IgD-negative memory B cell (primary cell): Measurements from ENCODE around the gene TCF4. TPM values are rescaled to one million over a fixed set of nuclear protein-coding genes. Genes with fewer than 3 reads are reported as not detected.

ENCODE experiments used
- H3K27ac Mint-ChIP-seq, 3 donors: one replicate each; pipeline ENCODE4 v1.8.0; 2020 to 2022; ENCODE audit warnings: mild to moderate bottlenecking in 3 of 3, mixed read lengths in 3 of 3, moderate library complexity in 1 of 3
- H3K27me3 Mint-ChIP-seq: one replicate; pipeline ENCODE4 v1.8.0; 2021; ENCODE audit warnings: mixed read lengths
- H3K36me3 Mint-ChIP-seq: one replicate; pipeline ENCODE4 v1.8.0; 2020; ENCODE audit warnings: mild to moderate bottlenecking, mixed read lengths
- H3K4me1 Mint-ChIP-seq, 3 donors: one replicate each; pipeline ENCODE4 v1.8.0; 2020 to 2022; ENCODE audit warnings: mixed read lengths in 3 of 3, mild to moderate bottlenecking in 1 of 3
- H3K4me3 Mint-ChIP-seq, 4 donors: one replicate each; pipeline ENCODE4 v1.8.0; 2020 to 2022; ENCODE audit warnings: mild to moderate bottlenecking in 4 of 4, mixed read lengths in 4 of 4, moderate library complexity in 3 of 4
- H3K9me3 Mint-ChIP-seq, 3 donors: one replicate each; pipeline ENCODE4 v1.8.0; 2020 to 2021; ENCODE audit warnings: mixed read lengths in 3 of 3, mild to moderate bottlenecking in 1 of 3
- polyA plus RNA-seq: library from polyadenylated mRNA; unstranded; fragments of 300-500 nt; fragmentation: Illumina TruSeq; gene quantifications from one replicate; pipeline ENCODE4 v1.2.3, GENCODE V29; 2021

Gene TCF4
- polyA plus RNA-seq, 1 donor from 2014 or later = 256 TPM

GRCh38 chr18:55266981-55267380 is 321.0 kb downstream of the TCF4 start:
- peak overlapping the region in 3 of 4 donors; percentile 2 to 79 (median 69) for H3K4me3 Mint-ChIP-seq
- no peaks in the 10 kb centered on the region for H3K27me3 Mint-ChIP-seq
- H3K4me1 Mint-ChIP-seq = peaks cover 56 to 70% (median 63%) of the 10 kb centered on the region in 3 donors
- peaks cover 11% of the 10 kb centered on the region for H3K36me3 Mint-ChIP-seq
- no peaks in the 10 kb centered on the region for H3K9me3 Mint-ChIP-seq
- H3K27ac Mint-ChIP-seq = peak overlapping the region; percentile 81 to 97 (median 93)

DNA sequence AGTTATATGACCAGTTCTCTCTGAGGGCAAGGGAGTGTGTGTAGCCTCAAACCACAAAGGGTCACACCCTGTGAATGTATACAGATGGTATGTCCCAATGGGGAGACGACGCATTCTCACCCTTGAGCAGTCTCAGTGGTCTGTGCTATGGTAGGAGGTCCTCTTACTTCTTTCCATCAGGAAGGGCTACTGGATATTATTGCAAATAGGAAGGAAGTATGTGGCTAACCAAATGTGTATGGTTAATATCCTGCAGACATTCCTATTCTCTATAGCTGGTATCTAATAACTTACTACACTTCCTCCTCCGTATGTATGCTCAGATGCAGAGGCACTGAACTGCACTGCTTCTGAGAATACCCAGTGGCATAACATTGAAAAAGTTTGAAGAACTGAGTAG is 322.0 kb downstream of the TCF4 start:
- no peaks in the 10 kb centered on the region for H3K9me3 Mint-ChIP-seq
- H3K27me3 Mint-ChIP-seq = no peaks in the 10 kb centered on the region
- peaks cover 9% of the 10 kb centered on the region for H3K36me3 Mint-ChIP-seq
- H3K4me3 Mint-ChIP-seq = peak overlapping the region in 3 of 4 donors; percentile 69 to 83 (median 79)
- H3K27ac Mint-ChIP-seq = peak overlapping the region; percentile 81 to 97 (median 93)
- peaks cover 53 to 64% (median 57%) of the 10 kb centered on the region in 3 donors for H3K4me1 Mint-ChIP-seq

DNA sequence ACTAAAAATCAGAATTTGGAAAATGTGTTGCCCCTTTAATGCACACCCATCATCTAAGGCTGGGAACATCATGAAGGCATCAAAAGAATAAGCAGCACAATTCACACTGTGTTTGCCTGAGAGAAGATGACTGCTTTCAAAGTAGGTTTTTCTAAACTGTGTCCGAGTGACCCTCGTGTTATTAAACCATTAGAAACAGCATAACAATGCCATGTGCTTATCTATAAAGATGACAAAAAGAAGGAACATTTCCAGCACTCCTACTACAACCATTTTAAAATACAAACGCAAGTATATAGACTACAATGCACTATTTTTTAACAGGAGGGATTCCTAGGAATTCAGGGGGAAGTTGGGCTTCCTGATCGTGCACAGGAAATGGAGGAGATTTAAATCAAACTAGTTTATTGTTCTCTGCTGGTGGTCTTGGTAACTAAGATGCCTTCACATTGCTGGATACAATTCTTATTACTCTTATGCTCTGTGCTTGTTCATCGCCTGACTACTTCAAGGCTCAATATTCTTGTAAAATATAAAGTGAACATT is 322.8 kb downstream of the TCF4 start:
- Mint-ChIP-seq H3K9me3 (no peaks in the 10 kb centered on the region), H3K27me3 (no peaks in the 10 kb centered on the region), H3K4me3 (peak overlapping the region in 3 of 4 donors; percentile 15 to 76 (median 58)), H3K36me3 (peaks cover 8% of the 10 kb centered on the region), H3K4me1 (peaks cover 53 to 61% (median 55%) of the 10 kb centered on the region in 3 donors), H3K27ac (peak overlapping the region; percentile 60 to 97 (median 93))

GRCh38 chr18:55264108-55264507 is 323.9 kb downstream of the TCF4 start:
- H3K27ac Mint-ChIP-seq = peak overlapping the region in 1 of 3 donors; percentile 93
- H3K36me3 Mint-ChIP-seq = peaks cover 8% of the 10 kb centered on the region
- no peaks in the 10 kb centered on the region for H3K9me3 Mint-ChIP-seq
- peaks cover 47 to 50% (median 50%) of the 10 kb centered on the region in 3 donors for H3K4me1 Mint-ChIP-seq
- H3K4me3 Mint-ChIP-seq = peak overlapping the region in 1 of 4 donors; percentile 76
- no peaks in the 10 kb centered on the region for H3K27me3 Mint-ChIP-seq

GRCh38 chr18:55262021-55262560 is 325.9 kb downstream of the TCF4 start:
- peaks cover 31 to 33% (median 32%) of the 10 kb centered on the region in 3 donors for H3K4me1 Mint-ChIP-seq
- peaks cover 5% of the 10 kb centered on the region for H3K36me3 Mint-ChIP-seq
- H3K27me3 Mint-ChIP-seq = no peaks in the 10 kb centered on the region
- H3K27ac Mint-ChIP-seq = no peak overlapping the region
- H3K9me3 Mint-ChIP-seq = no peaks in the 10 kb centered on the region
- H3K4me3 Mint-ChIP-seq = no peak overlapping the region

GRCh38 chr18:55261253-55261652 is 326.7 kb downstream of the TCF4 start:
- H3K36me3 Mint-ChIP-seq = peaks cover 7% of the 10 kb centered on the region
- no peaks in the 10 kb centered on the region for H3K9me3 Mint-ChIP-seq
- peaks cover 23 to 24% (median 24%) of the 10 kb centered on the region in 3 donors for H3K4me1 Mint-ChIP-seq
- H3K4me3 Mint-ChIP-seq = no peak overlapping the region
- H3K27me3 Mint-ChIP-seq = no peaks in the 10 kb centered on the region
- H3K27ac Mint-ChIP-seq = peak overlapping the region in 1 of 3 donors; percentile 14

DNA sequence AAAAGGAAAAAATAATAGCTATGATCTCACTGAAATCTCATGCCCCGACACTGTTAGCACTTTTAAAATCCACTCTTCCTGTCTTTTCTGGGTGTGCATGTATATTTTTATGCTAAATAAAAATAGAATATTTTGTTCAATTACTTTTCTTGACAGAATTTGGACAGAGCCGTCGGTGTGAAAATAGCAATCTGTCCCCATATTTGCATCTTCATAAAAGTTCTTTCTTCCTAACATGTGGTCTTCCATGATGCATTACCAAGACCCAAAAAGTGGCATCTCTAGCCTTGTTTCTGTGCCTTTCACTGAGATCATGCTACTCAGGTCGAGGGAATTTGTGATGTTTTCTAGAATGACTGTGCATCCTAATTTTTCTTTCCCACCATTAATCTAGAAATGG is 329.9 kb downstream of the TCF4 start:
- Mint-ChIP-seq H3K4me3 (no peak overlapping the region), H3K4me1 (peaks cover 5 to 10% (median 6%) of the 10 kb centered on the region in 3 donors), H3K27ac (peak overlapping the region in 1 of 3 donors; percentile 27), H3K9me3 (peaks cover 0 to 4% (median 0%) of the 10 kb centered on the region in 3 donors), H3K27me3 (no peaks in the 10 kb centered on the region), H3K36me3 (peaks cover 16% of the 10 kb centered on the region)

- H3K9me3 Mint-ChIP-seq = peaks cover 0 to 4% (median 0%) of the 10 kb centered on the region in 3 donors
- no peak overlapping the region for H3K4me3 Mint-ChIP-seq
- H3K27me3 Mint-ChIP-seq = no peaks in the 10 kb centered on the region
- H3K4me1 Mint-ChIP-seq = peaks cover 12 to 22% (median 15%) of the 10 kb centered on the region in 3 donors
- H3K36me3 Mint-ChIP-seq = peaks cover 15% of the 10 kb centered on the region
- peak overlapping the region in 1 of 3 donors; percentile 86 for H3K27ac Mint-ChIP-seq
Observed at GRCh38 chr18:55256929-55257289, 331.1 kb downstream of the TCF4 start.

GRCh38 chr18:55256226-55256928 is 331.6 kb downstream of the TCF4 start:
- Mint-ChIP-seq H3K9me3 (peaks cover 0 to 4% (median 0%) of the 10 kb centered on the region in 3 donors), H3K4me3 (no peak overlapping the region), H3K27ac (peak overlapping the region in 1 of 3 donors; percentile 86), H3K27me3 (no peaks in the 10 kb centered on the region), H3K4me1 (peaks cover 17 to 25% (median 19%) of the 10 kb centered on the region in 3 donors), H3K36me3 (peaks cover 13% of the 10 kb centered on the region)

DNA sequence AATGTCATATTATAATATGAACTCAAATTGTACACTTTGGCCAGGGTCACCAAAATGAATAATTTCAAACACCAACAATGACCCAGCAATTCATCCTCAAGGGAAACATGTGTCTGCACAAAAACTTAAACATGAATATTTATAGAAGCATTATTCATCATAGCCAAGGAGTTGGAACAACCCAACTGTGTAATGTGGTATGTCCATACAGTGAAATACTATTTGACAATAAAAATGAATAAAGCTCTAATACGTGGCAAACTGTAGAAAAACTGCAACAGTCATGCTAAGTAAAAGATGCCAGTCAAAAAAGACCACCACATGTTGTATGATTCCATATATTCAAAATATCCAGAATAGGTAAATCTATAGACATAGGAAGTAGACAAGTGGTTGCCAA is 334.2 kb downstream of the TCF4 start:
- H3K4me3 Mint-ChIP-seq = no peak overlapping the region
- H3K27me3 Mint-ChIP-seq = no peaks in the 10 kb centered on the region
- H3K9me3 Mint-ChIP-seq = peaks cover 0 to 4% (median 0%) of the 10 kb centered on the region in 3 donors
- peaks cover 13% of the 10 kb centered on the region for H3K36me3 Mint-ChIP-seq
- peaks cover 34 to 51% (median 43%) of the 10 kb centered on the region in 3 donors for H3K4me1 Mint-ChIP-seq
- peak overlapping the region in 1 of 3 donors; percentile 34 for H3K27ac Mint-ChIP-seq

DNA sequence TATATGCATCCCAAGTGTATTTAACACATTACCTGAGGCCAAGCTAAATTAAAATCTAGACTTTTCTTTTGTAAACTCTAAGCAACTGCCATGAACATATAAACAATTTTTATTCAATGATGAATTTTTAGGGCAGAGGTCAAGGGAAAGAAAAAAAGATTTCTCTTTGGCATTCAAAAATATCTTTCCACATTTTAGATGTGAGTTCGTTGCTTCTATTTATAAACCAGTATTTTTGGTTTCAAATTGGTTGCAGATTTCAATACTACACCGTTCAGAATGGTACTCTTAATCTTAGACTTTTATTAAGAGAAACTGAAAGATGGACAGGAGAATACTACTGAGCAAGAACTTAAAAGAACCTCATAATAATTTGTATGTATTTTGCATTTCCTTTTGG is 335.1 kb downstream of the TCF4 start:
- Mint-ChIP-seq H3K4me1 (peaks cover 39 to 57% (median 49%) of the 10 kb centered on the region in 3 donors), H3K9me3 (peaks cover 0 to 4% (median 0%) of the 10 kb centered on the region in 3 donors), H3K4me3 (peak overlapping the region in 2 of 4 donors; percentile 64 to 85), H3K27ac (peak overlapping the region; percentile 28 to 98 (median 50)), H3K36me3 (peaks cover 13% of the 10 kb centered on the region), H3K27me3 (no peaks in the 10 kb centered on the region)

DNA sequence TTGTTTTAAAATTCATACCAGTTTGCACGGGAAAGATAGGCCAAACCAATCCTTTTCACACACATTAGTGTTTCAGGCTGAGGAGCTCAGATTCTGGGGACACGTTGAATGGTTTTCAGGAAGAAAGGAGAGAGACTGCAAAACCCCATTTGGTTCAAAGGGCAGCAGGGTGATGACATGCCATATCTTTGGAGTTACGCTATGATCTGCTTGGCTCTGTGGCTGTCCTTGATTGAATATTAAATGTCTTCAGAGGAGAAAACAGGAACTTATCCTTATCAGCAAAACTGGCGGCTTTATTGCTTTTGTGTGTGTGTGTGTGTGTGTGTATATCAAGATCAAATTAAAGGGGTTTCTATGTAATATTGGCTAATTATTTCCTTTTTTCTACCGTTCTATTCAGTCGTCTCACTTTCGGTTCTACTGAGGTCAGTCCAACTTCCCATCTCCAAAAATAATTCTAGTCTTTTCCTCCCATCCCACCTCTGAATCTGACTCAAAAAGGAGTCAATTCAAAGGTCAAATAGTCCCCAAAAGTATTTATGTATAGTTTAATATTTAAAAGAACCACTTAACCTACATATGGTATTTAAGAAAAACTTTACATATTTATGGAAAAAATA is 335.8 kb downstream of the TCF4 start:
- Mint-ChIP-seq H3K4me1 (peaks cover 46 to 64% (median 56%) of the 10 kb centered on the region in 3 donors), H3K9me3 (peaks cover 0 to 4% (median 0%) of the 10 kb centered on the region in 3 donors), H3K4me3 (peak overlapping the region; percentile 17 to 85 (median 56)), H3K27me3 (no peaks in the 10 kb centered on the region), H3K27ac (peak overlapping the region in 2 of 3 donors; percentile 28 to 98), H3K36me3 (peaks cover 19% of the 10 kb centered on the region)

GRCh38 chr18:55251254-55251971 is 336.6 kb downstream of the TCF4 start:
- peak overlapping the region; percentile 17 to 85 (median 46) for H3K4me3 Mint-ChIP-seq
- peak overlapping the region; percentile 22 to 98 (median 89) for H3K27ac Mint-ChIP-seq

GRCh38 chr18:55250768-55251173 is 337.2 kb downstream of the TCF4 start:
- H3K27me3 Mint-ChIP-seq = no peaks in the 10 kb centered on the region
- H3K36me3 Mint-ChIP-seq = peaks cover 16% of the 10 kb centered on the region
- peak overlapping the region; percentile 17 to 85 (median 34) for H3K4me3 Mint-ChIP-seq
- H3K4me1 Mint-ChIP-seq = peaks cover 49 to 68% (median 63%) of the 10 kb centered on the region in 3 donors
- H3K27ac Mint-ChIP-seq = peak overlapping the region; percentile 22 to 98 (median 89)
- H3K9me3 Mint-ChIP-seq = peaks cover 0 to 4% (median 0%) of the 10 kb centered on the region in 3 donors

More at GRCh38 chr18:55251254-55251971, 336.6 kb downstream of the TCF4 start:
- H3K4me1 Mint-ChIP-seq = peaks cover 47 to 68% (median 59%) of the 10 kb centered on the region in 3 donors
- H3K27me3 Mint-ChIP-seq = no peaks in the 10 kb centered on the region
- peaks cover 0 to 4% (median 0%) of the 10 kb centered on the region in 3 donors for H3K9me3 Mint-ChIP-seq
- H3K36me3 Mint-ChIP-seq = peaks cover 19% of the 10 kb centered on the region
